ENCODE measurements around the gene NDUFA7. TPM values are rescaled to one million over a fixed set of nuclear protein-coding genes. Genes with fewer than 3 reads are reported as not detected.

NDUFA7 gene
- total and polyA plus RNA-seq, 2 of the 13 experiments (the other 11 are each of a cell fraction or from before 2014, with no cell fraction given) = 64.5 to 71.5 TPM

GRCh38 chr19:8363803-8364771, 42.9 kb upstream of the NDUFA7 start, which contains the start of gene ANGPTL4 (continued):
- TF ChIP-seq ADNP (CRISPR knock-in tag; IDR thresholded peaks at IDR 0.05) = no peak
- peak; percentile 75; the same call in 1 of the 2 replicates for TF ChIP-seq ZNF430 (CRISPR knock-in tag; IDR thresholded peaks at IDR 0.05)
- no peak for TF ChIP-seq ZBTB34 (CRISPR knock-in tag; IDR thresholded peaks at IDR 0.05)
- no peak for TF ChIP-seq ZXDC (CRISPR knock-in tag; IDR thresholded peaks at IDR 0.05)
- no peak for TF ChIP-seq DPF2 (CRISPR knock-in tag; IDR thresholded peaks at IDR 0.05; ENCODE audit: borderline replicate concordance, low read depth)
- TF ChIP-seq ZNF138 (CRISPR knock-in tag; IDR thresholded peaks at IDR 0.05; ENCODE audit: low read depth) = no peak
- TF ChIP-seq YEATS2 (CRISPR knock-in tag; IDR thresholded peaks at IDR 0.05; ENCODE audit: borderline replicate concordance) = no peak
- no peak for TF ChIP-seq ZNF251 (CRISPR knock-in tag; IDR thresholded peaks at IDR 0.05)
- TF ChIP-seq SMAD1 (CRISPR knock-in tag; IDR thresholded peaks at IDR 0.05; ENCODE audit: borderline replicate concordance, low read depth) = no peak
- TF ChIP-seq ZNF382 (CRISPR knock-in tag; IDR thresholded peaks at IDR 0.05; ENCODE audit: borderline replicate concordance) = no peak
- TF ChIP-seq POLR2G (IDR thresholded peaks at IDR 0.05; ENCODE audit: low read depth, low read length) = peak; percentile 82
- TF ChIP-seq ZNF513 (CRISPR knock-in tag; conservative IDR thresholded peaks at IDR 0.05) = no peak
- no peak for TF ChIP-seq XBP1 (CRISPR knock-in tag; IDR thresholded peaks at IDR 0.05)
- TF ChIP-seq FOXA1 (IDR thresholded peaks at IDR 0.05) = no peak
- TF ChIP-seq FOXA1 (CRISPR knock-in tag; IDR thresholded peaks at IDR 0.05) = no peak
- TF ChIP-seq MYC (CRISPR knock-in tag; IDR thresholded peaks at IDR 0.05; ENCODE audit: borderline replicate concordance) = peak; percentile 23; the same call in 1 of the 2 replicates
- 0 out of 2 replicates have a peak, but pooled peaks have one; percentile 55 for TF ChIP-seq ZNF678 (CRISPR knock-in tag; IDR thresholded peaks at IDR 0.05)
- peak; percentile 96 for TF ChIP-seq MYPOP (CRISPR knock-in tag; IDR thresholded peaks at IDR 0.05)
- no peak for TF ChIP-seq ARNT (IDR thresholded peaks at IDR 0.05)

Measured in HepG2 (cell line).